HepG2 (cell line): ENCODE measurements around the gene WDFY1. TPM values are rescaled to one million over a fixed set of nuclear protein-coding genes. Genes with fewer than 3 reads are reported as not detected.

ENCODE experiments used
- CENPX ChIP-seq: sonication (generic); formaldehyde crosslinking; IDR thresholded peaks from 2 replicates; pipeline ENCODE4 v1.9.0; 2021; ENCODE audit warnings: mild to moderate bottlenecking, missing genetic modification reagents, moderate library complexity
- DDIT3 ChIP-seq: sonication (generic); formaldehyde crosslinking; IDR thresholded peaks from 2 replicates; pipeline ENCODE4 v1.4.0; 2020; ENCODE audit warnings: mild to moderate bottlenecking, missing genetic modification reagents
- GLMP ChIP-seq: sonication (generic); formaldehyde crosslinking; IDR thresholded peaks from 2 replicates; pipeline ENCODE4 v1.9.0; 2021; ENCODE audit warnings: missing genetic modification reagents, mild to moderate bottlenecking, borderline replicate concordance
- JUNB ChIP-seq: sonication (generic); formaldehyde crosslinking; IDR thresholded peaks from 2 replicates; pipeline ENCODE4 v1.8.0; 2022; ENCODE audit warnings: missing genetic modification reagents, mild to moderate bottlenecking, borderline replicate concordance
- KLF12 ChIP-seq: sonication (generic); formaldehyde crosslinking; IDR thresholded peaks from 2 replicates; pipeline ENCODE4 v1.4.0; 2020; ENCODE audit warnings: missing genetic modification reagents, borderline replicate concordance
- LCORL ChIP-seq, 2 experiments: fragments of 450-650 bp in 1 of 2; sonication (generic) in 1 of 2; formaldehyde crosslinking in 1 of 2; IDR thresholded peaks; 2 replicates each; pipeline versions ENCODE4 v1.5.0 to v1.6.1; 2017 to 2020; ENCODE audit warnings: antibody characterized with exemption in 1 of 2, missing genetic modification reagents in 1 of 2
- MYPOP ChIP-seq: sonication (generic); formaldehyde crosslinking; IDR thresholded peaks from 2 replicates; pipeline ENCODE4 v1.8.1; 2023; ENCODE audit warnings: mild to moderate bottlenecking, moderate library complexity, missing genetic modification reagents
- NFAT5 ChIP-seq: sonication (generic); formaldehyde crosslinking; IDR thresholded peaks from 2 replicates; pipeline ENCODE4 v1.4.0; 2020; ENCODE audit warnings: missing genetic modification reagents
- NFYC ChIP-seq: IDR thresholded peaks from 2 replicates; pipeline ENCODE4 v1.6.1; 2016; ENCODE audit warnings: missing genetic modification reagents, missing compliant biosample characterization
- POLR2AphosphoS2 ChIP-seq: IDR thresholded peaks from 2 replicates; pipeline ENCODE4 v1.6.1; 2011; ENCODE audit warnings: low read depth, low read length, improper control_type of control experiment
- SAP130 ChIP-seq: IDR thresholded peaks from 2 replicates; pipeline ENCODE4 v1.6.1; 2016; ENCODE audit warnings: low read depth
- SNAPC2 ChIP-seq: sonication (generic); formaldehyde crosslinking; IDR thresholded peaks from 2 replicates; pipeline ENCODE4 v1.8.1; 2022; ENCODE audit warnings: mild to moderate bottlenecking, missing genetic modification reagents
- TAF15 ChIP-seq: fragments of 200-400 bp; formaldehyde crosslinking; IDR thresholded peaks from one replicate; pipeline ENCODE4 v1.6.1; 2018; ENCODE audit warnings: mild to moderate bottlenecking, low read depth, low read length; ENCODE audit not compliant: poor library complexity, severe bottlenecking
- YY1 ChIP-seq: IDR thresholded peaks from 2 replicates; pipeline ENCODE4 v1.6.1; 2011; ENCODE audit warnings: low read length, low read depth, moderate library complexity, mild to moderate bottlenecking; ENCODE audit not compliant: insufficient read depth, insufficient replicate concordance
- ZMYM2 ChIP-seq: sonication (generic); formaldehyde crosslinking; IDR thresholded peaks from 2 replicates; pipeline ENCODE4 v1.8.0; 2022; ENCODE audit warnings: mild to moderate bottlenecking, missing genetic modification reagents
- ZNF136 ChIP-seq: sonication (generic); formaldehyde crosslinking; IDR thresholded peaks from 2 replicates; pipeline ENCODE4 v1.8.1; 2022; ENCODE audit warnings: low read depth, mild to moderate bottlenecking, moderate library complexity, missing genetic modification reagents
- ZNF512B ChIP-seq: sonication (generic); formaldehyde crosslinking; IDR thresholded peaks from 2 replicates; pipeline ENCODE4 v1.5.1; 2020; ENCODE audit warnings: missing genetic modification reagents, mild to moderate bottlenecking, borderline replicate concordance
- ZNF891 ChIP-seq: sonication (generic); formaldehyde crosslinking; IDR thresholded peaks from 2 replicates; pipeline ENCODE4 v1.5.0; 2020; ENCODE audit warnings: mild to moderate bottlenecking, missing genetic modification reagents
- polyA plus RNA-seq, 8 experiments: library from polyadenylated mRNA; depleted of rRNA in 3 of 8; stranded (reverse) in 7 of 8; unstranded in 1 of 8; fragments of >200 nt; fragmentation: Illumina TruSeq in 4 of 8; extraction: Trizol in 4 of 8; gene quantifications; 2 replicates each; pipeline versions ENCODE4 v1.2.1 to v1.2.3, GENCODE V29; 2011 to 2016; ENCODE audit warnings: low read depth in 4 of 8, missing spikeins in 1 of 8, mixed read lengths in 1 of 8; ENCODE audit not compliant: insufficient read depth in 1 of 8
- total RNA-seq, 5 experiments: library from RNA; depleted of rRNA; stranded (reverse); fragments of >200 nt; fragmentation: Illumina TruSeq; extraction: Trizol; gene quantifications; 2 replicates each; pipeline ENCODE4 v1.2.3, GENCODE V29; 2016; ENCODE audit warnings: low read depth in 1 of 5

The WDFY1 gene
- total and polyA plus RNA-seq, 2 of the 13 experiments (the other 11 are each of a cell fraction or from before 2014, with no cell fraction given), result 77.0 to 78.4 TPM

- peak; percentile 52 for TF ChIP-seq ZNF512B (CRISPR knock-in tag)
- TF ChIP-seq ZNF891, result 0 out of 2 replicates have a peak, but pooled peaks have one; percentile 20
- TF ChIP-seq NFYC, result no peak; the same call in 1 of the 2 replicates
- no peak for TF ChIP-seq POLR2AphosphoS2
- no peak for TF ChIP-seq JUNB
- no peak; the same call in 1 of the 2 replicates for TF ChIP-seq SNAPC2 (CRISPR knock-in tag)
- TF ChIP-seq TAF15, result peak; percentile 37
- TF ChIP-seq DDIT3 (CRISPR knock-in tag), result no peak
- peak; percentile 53 for TF ChIP-seq SAP130
- TF ChIP-seq CENPX (CRISPR knock-in tag), result no peak
- TF ChIP-seq KLF12, result no peak
- TF ChIP-seq LCORL (IDR thresholded peaks at IDR 0.05), result no peak
- TF ChIP-seq LCORL (CRISPR knock-in tag; IDR thresholded peaks at IDR 0.05), result peak; percentile 27; the same call in 1 of the 2 replicates
- no peak for TF ChIP-seq GLMP
- TF ChIP-seq ZNF136, result no peak
- TF ChIP-seq YY1, result peak; percentile 68
- TF ChIP-seq NFAT5 (CRISPR knock-in tag), result no peak
- peak; percentile 47 for TF ChIP-seq ZMYM2 (CRISPR knock-in tag)
- TF ChIP-seq MYPOP (CRISPR knock-in tag), result no peak
Measured at GRCh38 chr2:223837287-223838061, 107.7 kb downstream of the WDFY1 start, which contains the start of gene AP1S3 (continued).
